ENCODE results near the gene CDHR1. TPM values are rescaled to one million over a fixed set of nuclear protein-coding genes. Genes with fewer than 3 reads are reported as not detected.

The CDHR1 gene
- total RNA-seq, 2 experiments from 2014 or later, result 1.8 to 2.4 TPM

DNA sequence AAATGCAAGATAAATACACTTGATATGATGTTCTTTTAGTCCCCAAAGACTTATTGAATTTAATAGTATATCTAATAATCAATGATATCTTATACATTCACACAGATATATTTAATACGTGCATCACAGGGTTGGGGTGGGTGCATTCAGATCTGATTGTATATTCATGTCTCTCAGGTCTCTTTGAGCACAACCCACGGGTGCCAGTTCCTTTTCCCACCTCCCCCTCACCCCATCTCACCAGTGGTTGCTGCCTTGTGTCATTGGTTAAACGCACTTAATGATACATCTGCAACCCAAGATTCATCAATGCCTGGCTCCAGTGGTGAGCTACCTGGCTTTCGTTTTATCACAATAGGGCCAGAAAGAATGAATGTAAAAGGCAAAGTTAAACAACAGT, 40.8 kb downstream of the CDHR1 start:
- TF ChIP-seq, protein P1, sequence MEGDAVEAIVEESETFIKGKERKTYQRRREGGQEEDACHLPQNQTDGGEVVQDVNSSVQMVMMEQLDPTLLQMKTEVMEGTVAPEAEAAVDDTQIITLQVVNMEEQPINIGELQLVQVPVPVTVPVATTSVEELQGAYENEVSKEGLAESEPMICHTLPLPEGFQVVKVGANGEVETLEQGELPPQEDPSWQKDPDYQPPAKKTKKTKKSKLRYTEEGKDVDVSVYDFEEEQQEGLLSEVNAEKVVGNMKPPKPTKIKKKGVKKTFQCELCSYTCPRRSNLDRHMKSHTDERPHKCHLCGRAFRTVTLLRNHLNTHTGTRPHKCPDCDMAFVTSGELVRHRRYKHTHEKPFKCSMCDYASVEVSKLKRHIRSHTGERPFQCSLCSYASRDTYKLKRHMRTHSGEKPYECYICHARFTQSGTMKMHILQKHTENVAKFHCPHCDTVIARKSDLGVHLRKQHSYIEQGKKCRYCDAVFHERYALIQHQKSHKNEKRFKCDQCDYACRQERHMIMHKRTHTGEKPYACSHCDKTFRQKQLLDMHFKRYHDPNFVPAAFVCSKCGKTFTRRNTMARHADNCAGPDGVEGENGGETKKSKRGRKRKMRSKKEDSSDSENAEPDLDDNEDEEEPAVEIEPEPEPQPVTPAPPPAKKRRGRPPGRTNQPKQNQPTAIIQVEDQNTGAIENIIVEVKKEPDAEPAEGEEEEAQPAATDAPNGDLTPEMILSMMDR (IDR thresholded peaks at IDR 0.05), result no peak
- no peak for DNase-seq
- Mint-ChIP-seq H3K4me3 (no peak overlapping the region), H3K27me3 (peaks cover 26% of the 10 kb centered on the region), H3K9me3 (no peaks in the 10 kb centered on the region), H3K4me1 (ENCODE audit: low read depth) (no peaks in the 10 kb centered on the region), H3K27ac (no peak overlapping the region), H3K36me3 (ENCODE audit: low read depth) (no peaks in the 10 kb centered on the region)
- intact Hi-C loops (cut with micrococcal nuclease), result no loop called here
- ChIA-PET CTCF (no interaction called here), POLR2A (no interaction called here)
- ATAC-seq, result no peak

DNA sequence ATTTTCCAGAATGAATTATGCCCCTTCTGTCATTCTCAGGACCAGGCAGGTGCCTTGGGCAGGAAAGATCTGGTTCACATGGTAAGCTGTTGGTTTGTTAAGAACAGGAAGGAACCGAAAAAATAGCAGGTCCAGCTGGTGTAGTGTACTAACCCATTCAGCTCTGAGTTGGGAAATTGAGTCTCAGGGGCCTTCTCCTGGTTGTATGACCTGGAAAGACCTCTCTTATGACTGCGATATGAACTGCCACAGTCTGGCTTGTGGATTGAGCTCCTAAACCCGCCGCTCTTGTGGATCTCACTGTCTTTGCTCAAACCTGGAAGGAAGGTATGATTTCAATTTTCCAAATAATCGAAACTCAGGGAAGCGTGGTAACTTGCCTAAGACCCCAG, 42.5 kb downstream of the CDHR1 start:
- TF ChIP-seq, protein P1 (IDR thresholded peaks at IDR 0.05), result no peak
- ChIA-PET CTCF (interaction anchor here (0.8 to 1.9 kb wide), 9 partner anchors 9 to 304 kb away, joined by 3 to 8 read pairs (median 3); no protein-coding TSS in a partner anchor), POLR2A (interaction anchor here (0.6 kb wide), 1 partner anchor 1380 kb away, joined by 3 read pairs; no protein-coding TSS in a partner anchor)
- Mint-ChIP-seq H3K4me3 (no peak overlapping the region), H3K36me3 (ENCODE audit: low read depth) (no peaks in the 10 kb centered on the region), H3K9me3 (no peaks in the 10 kb centered on the region), H3K27me3 (peaks cover 17% of the 10 kb centered on the region), H3K4me1 (ENCODE audit: low read depth) (no peaks in the 10 kb centered on the region), H3K27ac (no peak overlapping the region)
- DNase-seq (no peak), ATAC-seq (no peak)
- intact Hi-C loops (cut with micrococcal nuclease), result no loop called here

DNA sequence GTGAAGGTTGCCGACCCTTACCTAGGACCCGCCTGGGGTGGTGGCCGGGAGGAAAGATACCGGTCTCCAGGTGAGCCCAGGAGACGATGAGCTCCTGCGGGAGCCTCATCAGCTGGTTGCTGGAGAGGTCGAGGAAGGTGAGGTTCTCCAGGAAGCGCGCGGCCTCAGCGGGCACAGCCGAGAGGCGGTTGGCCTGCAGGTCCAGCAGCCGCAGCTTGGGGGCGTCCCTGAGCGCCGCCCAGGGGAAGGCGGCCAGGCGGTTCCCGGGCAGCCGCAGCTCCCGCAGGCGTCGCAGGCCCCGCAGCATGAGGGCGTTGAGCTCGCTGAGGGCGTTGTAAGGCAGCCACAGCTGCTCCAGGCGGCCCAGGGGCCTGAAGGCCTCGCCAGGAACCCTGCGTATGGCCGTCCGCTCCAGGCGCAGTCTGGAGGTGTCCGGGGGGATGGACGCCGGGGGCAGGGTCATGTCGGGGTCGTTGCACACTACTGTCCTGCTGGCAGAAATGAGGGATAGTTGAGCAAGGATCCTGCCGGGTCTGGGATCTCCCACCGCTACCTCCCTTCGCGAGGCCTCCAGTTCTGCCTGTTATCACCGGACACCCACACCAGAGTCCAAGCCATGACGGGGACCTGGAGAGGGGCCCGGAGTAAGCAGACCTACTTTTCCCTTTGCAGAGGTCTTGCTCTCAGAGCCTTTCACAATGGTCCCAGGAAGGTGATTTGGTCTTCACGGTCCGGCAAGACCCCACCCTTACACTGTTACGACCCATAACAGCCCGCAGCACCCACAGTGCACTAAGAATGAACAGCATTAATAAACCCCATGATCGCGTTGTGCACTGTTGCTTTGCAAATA, 43.1 kb downstream of the CDHR1 start:
- TF ChIP-seq, protein P1 (IDR thresholded peaks at IDR 0.05), result peak; percentile 53
- Mint-ChIP-seq H3K27me3 (peaks cover 17% of the 10 kb centered on the region), H3K36me3 (ENCODE audit: low read depth) (no peaks in the 10 kb centered on the region), H3K4me1 (ENCODE audit: low read depth) (no peaks in the 10 kb centered on the region), H3K4me3 (no peak overlapping the region), H3K27ac (no peak overlapping the region), H3K9me3 (no peaks in the 10 kb centered on the region)
- peak; percentile 53 for ATAC-seq
- ChIA-PET CTCF (interaction anchor here (0.8 to 1.9 kb wide), 9 partner anchors 9 to 303 kb away, joined by 3 to 8 read pairs (median 3); no protein-coding TSS in a partner anchor), POLR2A (interaction anchor here (0.6 kb wide), 3 partner anchors 117 to 1380 kb away, joined by 3 read pairs; no protein-coding TSS in a partner anchor)
- no peak for DNase-seq
- intact Hi-C loops (cut with micrococcal nuclease), result no loop called here

DNA sequence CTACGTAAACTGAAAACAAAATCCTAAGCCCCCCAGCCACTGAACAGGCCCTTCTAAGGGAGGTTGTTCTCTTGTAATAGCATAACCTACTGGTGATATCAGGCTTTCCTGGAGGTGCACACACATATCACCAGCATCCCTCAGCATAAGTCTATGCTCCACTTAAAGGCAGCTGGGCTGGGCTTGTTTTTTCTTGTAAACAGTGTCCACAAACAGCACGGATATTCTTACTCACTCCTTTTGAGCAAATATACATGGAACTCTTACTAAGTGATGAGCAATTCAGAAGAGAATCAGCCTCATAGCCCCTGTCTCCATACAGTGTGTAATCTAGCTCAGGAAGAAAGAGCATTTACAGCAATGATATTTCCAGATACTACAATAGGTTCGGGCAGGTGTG, 44.6 kb downstream of the CDHR1 start:
- POLR2A ChIA-PET, result no interaction called here
- TF ChIP-seq, protein P1 (IDR thresholded peaks at IDR 0.05), result no peak
- DNase-seq (no peak), ATAC-seq (no peak)
- no peak overlapping the region for H3K27ac Mint-ChIP-seq
- H3K9me3 Mint-ChIP-seq, result no peaks in the 10 kb centered on the region
- intact Hi-C loops (cut with micrococcal nuclease), result no loop called here
- no peaks in the 10 kb centered on the region for H3K36me3 Mint-ChIP-seq (ENCODE audit: low read depth)
- CTCF ChIA-PET, result interaction anchor here (1.3 to 3.5 kb wide), 4 partner anchors 17 to 299 kb away, joined by 3 to 11 read pairs (median 4); no protein-coding TSS in a partner anchor
- H3K27me3 Mint-ChIP-seq, result peaks cover 17% of the 10 kb centered on the region
- H3K4me3 Mint-ChIP-seq, result no peak overlapping the region
- H3K4me1 Mint-ChIP-seq (ENCODE audit: low read depth), result no peaks in the 10 kb centered on the region

Data from activated CD8-positive, alpha-beta T cell treated with anti-CD3 and anti-CD28 coated beads for 36 hours (primary cell).